ENCODE results near the gene AJUBA.
"Not testable (repeated sequence)": the region's sequence is repeated elsewhere in the genome, so short reads cannot be mapped to it uniquely, and the experiment has no call there.

The AJUBA gene

DNA sequence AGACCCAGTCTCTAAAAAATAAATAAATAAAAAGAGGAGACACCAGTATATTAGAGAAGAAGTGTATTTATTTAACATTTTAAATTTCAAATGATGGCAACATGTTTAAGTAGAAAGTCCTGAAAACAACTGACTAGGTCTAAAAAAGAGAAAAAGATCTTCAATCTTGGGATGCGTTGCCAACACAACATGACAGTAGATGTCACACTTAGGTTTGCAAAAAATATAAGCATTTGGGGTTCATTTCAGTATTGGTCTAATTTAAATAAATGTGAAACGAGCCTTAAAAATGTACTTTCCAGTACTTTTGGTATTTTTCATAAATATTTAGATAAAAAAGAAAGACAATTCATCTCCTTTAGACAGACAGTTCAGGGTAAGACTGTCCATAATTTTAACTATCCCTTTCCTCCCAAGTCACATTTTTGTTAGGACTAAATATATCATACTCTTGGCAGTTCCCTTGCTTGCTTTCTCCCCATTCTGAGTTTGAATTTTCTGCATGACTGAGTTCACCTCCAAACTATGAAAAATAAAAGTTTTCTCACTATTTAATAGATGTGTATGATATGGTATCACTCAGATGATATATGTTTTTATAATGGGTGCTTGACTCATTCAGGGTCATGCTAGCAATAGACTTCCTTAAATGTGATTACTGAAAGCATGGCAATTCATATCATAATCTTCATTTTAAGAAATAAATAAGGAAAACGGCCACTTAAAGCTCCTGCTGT lies 23.3 kb upstream of the AJUBA start:
- no peak for DNase-seq

DNA sequence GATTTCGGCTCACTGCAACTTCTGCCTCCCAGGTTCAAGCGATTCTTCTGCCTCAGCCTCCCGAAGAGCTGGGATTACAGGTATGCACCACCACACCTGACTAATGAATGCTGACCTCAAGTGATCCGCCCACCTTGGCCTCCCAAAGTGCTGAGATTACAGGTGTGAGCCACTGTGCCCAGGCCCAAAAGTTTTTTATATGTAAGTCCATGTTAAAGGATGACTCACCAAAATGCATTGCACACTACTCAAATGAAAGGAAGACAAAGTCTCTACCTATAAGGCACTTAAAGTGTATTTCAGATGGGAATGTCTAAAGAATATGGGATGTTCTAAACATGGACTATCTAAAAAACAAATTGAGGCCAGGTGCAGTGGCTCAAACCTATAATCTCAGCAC lies 21.9 kb upstream of the AJUBA start:
- DNase-seq = not testable (repeated sequence)

DNA sequence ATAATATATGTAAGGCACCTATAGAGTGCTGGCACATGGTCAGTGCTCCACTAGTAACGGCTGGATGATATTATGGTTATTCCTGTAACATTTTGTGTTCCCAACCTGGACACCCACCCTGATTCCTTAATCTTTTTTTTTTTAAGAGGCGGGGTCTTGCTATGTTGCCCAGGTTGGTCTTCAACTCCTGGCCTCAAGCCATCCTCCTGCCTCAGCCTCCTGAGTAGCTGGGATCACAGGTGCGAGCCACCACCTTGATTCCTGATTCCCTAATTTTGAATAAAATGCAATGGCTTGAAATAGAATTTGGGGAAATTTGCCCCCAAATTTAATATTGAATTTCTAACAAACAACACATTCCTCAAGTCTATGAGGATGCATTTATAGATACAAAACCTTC lies 20.2 kb upstream of the AJUBA start:
- DNase-seq = no peak

DNA sequence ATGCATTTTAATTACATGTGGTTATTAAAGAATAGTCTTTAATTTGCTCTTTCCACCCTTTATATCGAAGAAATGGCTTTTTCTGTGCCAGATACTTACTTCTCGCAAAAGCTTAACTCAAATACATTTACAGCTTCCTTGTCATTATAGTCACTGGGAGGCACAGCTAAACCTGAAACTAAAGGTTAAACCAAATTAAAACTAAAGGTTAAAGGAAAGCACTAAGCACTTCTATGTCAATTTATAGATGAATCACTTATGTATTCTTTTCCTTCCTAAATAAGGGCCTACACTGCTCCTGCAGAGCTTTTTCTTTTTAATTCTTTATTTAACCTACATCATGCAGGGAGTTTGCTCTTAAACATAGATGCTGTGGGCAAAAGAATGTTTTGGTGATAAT lies 18.5 kb upstream of the AJUBA start:
- no peak for DNase-seq

DNA sequence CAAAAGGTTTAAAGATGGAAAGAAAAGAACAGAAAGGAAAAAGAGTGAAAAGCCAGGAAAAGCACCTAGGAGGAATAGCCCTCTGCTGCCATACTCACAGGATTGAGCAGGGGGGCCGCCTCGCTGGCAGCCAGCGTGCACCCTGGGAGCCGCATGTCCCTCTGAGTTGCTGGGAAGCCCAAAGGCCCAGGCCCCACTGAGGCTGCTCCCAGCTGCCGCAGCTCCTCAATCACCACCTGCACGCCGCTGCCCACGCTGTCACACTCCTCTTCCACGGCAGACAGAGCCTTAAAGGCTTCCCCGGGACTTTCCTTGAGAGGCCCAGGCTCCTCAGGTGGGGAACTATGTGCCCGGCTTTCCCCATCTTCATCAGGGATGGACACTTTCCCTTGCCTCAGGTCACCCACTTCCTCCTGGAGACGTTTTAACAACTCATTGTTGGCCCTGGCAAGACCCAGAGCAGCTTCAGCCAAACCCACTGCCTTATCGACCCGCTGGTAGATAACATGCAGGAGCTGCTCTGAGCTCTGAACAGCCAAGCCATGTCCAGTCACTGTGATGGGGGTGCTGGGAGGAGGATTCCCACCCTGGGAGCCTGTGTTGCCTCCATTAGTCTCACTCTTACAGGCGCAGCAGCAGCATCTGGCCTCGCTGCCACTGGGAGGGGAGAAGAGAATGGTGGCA lies 16.1 kb upstream of the AJUBA start:
- no peak for DNase-seq

DNA sequence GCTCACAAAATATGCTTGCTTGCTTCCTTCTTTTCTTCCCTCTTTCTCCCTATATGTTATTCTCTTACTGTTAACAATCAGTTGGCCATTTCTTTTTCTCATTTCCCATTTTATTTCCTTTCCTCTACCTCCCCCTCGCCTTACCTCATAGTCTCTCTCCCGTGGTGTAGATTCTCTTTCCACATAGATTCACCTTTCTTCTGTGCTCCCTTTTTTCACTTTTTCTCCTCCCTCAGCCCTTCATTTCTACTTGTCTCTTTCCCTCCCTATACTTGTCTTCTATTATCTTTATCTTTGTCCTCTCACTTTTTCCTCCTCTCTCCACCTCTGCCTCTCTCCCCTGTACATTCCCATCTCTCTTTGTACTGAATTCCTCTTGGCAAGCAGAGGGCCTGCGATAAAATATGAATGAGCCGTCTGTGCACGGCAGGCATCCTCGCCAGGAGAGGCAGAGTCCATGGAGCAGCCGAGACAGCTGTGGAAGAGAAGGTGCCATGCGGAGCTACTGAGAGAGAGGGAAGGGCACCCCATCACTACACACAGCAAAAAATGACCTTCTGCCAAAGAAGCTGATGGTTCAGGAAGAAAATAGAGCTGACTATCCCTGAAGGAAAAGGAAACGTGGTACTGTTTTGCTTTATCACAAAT lies 15.4 kb upstream of the AJUBA start:
- no peak for DNase-seq

DNA sequence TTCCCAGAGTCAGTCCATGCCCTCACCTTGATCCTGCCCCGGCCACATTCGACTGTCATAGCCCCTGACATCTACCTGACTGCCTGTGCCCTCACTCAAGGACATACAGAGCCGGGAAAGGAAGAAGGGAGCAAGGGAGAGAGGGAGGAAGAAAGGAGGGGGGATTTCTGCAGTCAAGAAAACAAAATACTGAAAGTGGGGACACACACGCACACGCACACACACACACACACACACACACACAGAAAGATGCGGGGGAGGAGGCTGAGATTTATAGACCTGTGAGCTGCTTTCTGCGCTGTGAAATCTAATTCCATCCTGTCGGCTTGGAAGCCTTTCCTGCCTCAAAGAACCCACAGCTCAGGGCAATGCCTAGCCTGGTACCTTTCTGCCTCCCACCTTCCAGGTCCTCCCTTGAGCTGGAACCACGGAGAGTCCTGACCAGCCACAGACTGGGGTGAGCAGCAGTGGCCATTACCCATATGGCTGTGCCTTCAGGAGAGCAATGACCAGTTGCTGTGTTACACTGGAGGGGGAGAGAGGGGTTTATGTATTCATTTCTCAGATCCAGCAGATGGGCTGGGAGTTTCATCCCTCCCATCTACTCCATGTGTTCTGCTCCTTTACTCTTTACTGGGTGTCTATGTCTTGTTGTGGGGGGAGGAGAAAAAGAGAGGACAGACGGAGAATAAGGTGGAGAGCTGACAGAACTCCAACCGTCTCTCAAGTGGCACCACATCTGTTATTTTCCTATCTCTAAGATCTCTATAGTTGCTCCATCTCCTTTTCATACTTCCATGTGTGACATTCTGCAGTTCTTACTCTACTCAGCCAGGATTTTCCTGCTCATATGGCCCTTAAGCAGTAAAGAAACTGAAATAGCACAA lies 14.7 kb upstream of the AJUBA start:
- DNase-seq = no peak

DNA sequence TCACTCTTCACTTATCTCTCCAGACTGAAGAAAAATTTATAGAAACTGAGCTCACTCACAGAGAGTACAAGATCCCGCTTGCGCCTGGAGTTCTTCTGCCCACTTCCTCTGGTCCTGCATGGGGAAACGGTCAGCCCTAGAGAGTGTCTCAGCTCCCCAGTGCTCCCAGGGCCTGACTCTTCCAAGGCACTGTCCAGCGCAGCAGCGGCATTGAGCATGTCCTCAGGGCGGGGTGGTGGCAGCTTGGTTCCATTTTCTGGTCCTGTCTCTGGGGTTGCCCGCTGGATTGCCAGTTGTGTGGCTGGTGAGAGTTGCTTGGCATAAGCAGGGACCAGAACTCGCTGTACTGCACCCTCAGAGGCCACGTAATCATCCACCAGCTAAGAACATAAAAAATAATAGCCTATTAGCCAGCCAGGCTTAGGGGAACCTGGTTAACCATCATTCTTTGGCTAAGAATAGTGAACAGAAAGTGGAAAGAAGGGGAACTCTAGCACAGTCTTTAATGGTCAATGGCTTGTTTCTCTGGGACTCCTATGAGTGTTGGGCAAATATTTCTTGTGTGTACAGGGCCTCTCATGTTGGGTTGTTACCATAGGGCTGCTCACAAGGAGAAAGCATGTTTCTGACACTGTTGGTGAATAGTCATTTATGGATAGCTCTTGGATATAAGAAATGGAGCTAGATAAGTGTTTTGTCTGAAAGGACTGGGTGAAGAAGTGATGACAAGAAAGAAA lies 13.7 kb upstream of the AJUBA start:
- DNase-seq = no peak

DNA sequence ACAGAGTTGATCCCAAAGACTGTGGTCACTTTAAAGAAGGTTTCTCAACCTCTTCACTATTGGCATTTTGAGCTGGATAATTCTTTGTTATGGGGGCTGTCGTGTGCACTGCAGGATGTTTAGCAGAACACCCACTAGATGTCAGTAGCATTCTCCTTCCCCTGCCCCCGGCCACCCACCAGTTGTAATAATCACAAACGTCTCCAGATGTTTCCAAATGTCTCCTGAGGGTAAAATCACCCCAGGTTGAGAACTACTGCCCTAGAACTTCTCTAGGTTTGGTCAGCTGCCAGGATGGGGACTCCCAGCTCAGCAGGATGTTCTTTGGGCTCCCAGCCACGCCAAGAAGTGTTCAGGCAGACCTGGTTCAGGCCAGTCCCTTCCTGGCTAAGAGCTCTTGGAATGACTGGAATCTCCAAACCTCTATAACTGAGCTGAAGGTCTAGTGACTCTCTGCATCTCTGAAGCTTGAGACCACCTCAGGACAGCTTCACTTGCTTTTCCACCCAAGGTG lies 12.5 kb upstream of the AJUBA start:
- no peak for DNase-seq

DNA sequence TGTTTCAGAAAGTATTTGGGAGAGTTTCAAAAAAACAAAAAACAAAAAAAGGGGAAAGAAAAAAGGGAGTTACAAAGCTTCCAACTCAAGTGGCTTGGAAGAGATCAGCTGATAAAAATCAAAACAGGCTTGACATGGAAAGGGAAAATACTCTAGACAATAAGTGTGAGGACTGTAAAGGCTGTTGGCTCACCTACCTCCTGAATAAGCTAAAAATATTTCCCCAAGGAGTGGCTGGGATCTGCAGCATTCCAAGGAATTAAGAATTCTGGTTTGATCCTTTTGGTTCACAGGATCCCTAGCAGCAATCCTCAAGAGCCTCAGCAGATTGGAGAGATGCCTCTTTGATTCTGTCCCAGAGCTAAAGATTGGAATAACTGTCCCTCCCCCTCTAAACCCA lies 11.2 kb upstream of the AJUBA start:
- DNase-seq = no peak

DNA sequence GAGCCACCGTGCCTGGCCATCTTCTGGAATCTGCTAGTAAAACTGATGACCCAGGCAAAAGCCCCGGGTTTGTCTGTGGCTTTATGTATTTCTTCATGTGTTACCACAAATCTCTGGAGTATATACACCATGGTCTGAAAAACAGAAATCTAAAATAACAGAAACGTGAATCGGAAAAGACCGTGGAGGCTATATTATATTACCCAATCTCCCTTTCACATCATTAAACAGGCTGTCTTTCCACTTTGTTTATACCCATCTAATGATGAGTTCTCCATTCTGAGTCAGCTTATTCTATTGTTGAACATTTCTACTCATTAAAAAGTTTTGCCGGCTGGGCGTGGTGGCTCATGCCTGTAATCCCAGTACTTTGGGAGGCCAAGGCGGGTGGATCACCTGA lies 9.5 kb upstream of the AJUBA start:
- DNase-seq = no peak

DNA sequence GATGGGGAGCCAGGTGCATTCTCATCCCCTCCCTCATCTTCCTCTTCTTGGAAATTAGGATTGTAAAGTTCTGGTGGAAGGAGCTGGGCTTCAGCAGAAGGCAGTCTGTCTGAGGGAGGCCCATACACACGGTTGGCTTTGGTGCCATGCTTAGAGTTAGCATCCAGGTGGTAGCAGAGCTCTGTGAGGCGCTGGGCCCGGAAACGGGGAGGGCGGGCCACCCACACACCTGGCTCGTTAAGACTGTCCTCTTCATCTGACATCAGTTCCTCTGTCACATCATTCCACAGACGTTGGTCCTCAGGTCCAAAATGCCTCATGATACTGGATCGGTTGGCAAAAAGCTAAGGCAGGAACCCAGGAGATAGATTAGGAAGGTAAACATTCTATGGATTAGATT lies 4.9 kb upstream of the AJUBA start:
- DNase-seq = no peak

DNA sequence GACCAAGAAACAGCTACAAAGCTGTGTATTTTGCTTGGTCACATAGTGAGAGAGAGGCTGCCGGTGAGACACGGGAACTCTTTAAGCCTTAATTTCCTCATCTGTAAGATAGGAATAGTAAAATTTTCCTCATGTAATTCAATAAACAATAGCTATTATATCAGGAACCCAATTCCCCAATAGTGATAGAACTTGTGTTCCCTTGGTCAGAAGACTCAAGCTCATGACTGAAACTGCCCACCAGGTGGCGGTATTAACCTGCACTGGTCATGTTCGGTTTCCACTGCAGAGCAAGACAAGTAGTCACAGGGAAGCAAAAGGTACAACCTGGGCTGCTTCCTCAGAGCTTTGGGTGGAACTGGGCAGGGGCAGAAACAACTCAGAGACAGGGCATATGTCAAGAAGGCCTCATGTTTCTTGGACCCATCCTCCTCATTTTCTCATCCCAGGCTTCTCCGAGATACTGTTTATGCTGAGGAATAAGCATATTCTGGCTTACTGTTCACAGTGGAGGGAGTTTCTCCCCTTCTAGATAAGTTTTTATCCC lies 4.2 kb upstream of the AJUBA start:
- DNase-seq = peak; percentile 85

DNA sequence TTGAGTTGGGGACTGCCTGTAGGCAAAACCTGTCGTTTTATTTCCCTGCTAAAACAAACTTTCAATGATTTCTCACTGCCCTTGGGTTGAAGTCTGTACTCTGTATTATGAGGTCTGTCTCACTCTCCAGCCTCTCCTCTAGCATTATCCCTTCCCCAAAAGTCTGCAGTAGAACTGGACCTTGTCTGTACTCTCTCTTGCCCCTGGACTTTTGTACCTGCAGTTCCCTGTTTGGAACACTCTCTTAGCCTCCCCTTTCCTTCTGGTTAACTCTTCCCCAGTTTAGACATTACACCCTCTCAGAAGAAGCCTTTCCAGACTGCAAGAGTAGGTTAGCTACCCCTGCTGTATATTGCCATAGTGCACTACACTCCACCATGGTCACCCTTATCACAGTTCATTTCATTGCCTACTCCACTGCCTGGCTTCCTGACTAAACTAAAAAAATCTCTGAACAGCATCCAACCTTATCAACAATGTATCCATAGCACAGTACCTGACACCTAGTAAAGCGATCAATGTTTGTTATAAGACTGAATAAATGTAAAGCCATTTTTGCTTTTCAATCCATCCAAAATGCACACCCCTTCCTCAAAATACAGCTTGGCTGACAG lies 3.6 kb upstream of the AJUBA start:
- no peak for DNase-seq

DNA sequence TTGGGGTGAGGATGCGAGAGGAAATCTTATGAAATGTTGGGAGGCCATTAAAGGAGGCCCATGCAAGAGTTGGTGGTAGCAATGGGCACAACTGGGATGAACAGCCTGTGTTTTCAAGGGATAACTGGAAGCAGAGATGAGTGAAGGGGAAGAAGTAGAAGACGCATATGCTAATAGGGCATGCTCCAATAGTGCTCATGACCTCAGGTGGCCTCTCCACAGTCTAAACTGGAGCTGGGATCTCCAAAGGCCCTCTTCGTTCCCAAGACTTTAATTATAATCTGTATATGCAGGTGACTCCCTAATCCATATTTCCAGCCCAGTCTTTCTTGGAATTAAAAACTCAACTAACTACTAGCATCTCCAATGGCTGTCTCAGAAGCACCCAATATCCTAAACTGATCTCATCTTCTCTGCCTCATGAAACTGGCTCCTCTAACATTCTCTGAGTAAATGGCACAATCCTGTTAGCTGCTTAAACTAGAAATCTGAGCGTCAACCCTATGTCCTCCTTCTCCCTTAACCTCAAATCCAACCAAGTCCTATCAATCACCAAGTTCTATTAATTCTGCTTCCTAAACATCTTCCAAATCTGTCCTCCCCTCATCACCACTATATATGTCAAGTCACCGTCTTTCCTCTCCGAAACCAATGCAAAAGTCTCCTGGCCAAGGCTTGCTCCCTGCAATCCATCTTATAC lies 2.8 kb upstream of the AJUBA start:
- no peak for DNase-seq

DNA sequence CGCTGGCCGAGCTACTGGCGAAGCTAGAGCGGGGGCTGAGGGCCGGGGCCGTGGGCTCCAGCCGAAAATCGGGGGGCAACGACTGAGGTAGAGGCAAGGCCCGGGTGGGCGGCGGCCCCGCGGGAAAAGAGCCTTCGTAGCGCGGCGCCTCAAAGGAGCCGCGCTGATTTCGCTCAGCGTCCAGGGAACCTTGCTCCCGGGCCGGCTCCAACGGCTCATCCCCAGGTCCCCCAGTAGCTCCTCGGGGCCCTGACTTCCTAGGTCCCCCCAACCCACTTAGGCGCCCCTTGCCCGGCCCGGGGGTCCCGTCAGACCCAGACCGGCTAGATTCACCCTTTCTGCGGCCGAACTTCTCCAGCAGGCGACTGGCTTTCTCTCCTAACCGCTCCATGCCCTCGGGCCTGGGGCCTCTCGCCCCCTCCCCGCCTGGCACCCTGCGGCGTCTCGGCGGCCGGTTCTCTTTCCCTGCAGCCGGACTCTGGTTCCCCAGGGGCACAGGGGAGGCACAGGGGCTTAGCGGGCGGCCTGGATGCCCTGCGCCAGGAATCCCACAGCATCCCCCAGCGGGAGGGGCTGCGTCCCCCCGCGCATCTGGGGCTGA lies 375 bp downstream of the AJUBA start:
- DNase-seq = no peak

DNA sequence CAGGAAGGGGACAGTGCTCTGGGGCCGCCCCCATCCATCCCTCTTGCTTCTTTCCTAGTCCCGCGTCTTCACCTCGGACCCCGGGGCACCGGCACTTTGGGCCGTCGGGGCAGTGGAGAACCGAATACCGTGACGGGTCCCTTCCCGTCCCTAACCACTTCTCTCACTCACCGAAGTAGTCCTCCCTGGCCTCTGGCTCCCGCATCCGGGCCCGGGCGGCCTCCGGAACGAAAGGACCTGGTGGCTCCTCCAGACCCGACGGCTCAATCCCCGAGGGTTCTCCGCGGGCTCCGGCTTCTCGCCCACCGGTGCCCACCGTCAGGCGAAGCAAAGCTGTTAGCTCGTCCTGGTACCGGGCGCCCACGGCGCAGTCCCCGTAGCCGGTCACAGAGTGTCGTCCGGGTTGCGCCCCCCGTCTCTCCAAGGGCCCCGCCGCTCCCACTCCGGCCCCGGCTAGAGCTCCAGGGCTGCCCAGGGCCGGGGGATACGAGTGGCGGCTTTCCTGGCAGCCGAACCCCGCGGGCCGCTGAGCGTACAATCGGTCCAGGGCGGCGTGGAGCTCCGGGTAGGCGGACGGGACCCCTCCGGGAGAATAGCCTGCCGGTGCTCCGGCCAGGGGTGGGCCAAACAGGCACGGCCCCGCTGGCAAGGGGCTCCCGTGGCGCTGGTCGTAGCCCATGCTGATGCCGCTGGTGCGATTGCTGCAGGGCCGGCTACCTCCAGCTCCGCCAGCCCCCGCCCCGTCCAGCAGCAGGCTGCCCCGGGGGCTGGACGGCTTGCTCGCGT lies 1.1 kb downstream of the AJUBA start:
- no peak for DNase-seq

DNA sequence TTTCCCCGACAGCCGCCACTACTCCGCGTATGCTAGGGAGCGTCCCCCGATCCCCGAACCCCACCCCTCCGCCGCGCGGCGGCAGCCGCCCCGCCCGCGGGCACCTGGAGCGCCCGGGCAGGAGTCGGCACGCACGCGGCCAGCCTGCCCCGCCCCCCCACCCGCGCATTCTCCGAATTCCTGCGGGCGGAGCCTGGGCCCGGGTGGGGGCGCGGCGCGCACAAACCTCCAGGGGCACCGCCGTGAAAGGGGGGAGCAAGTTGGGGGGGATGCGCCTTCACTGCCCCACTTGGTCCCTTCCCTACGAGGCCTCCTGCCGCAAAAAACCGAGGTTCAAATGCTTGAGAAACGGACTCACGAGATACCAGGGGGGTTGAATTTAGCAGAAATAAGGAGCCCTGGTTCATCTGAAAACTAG lies 1.7 kb downstream of the AJUBA start:
- DNase-seq = no peak

DNA sequence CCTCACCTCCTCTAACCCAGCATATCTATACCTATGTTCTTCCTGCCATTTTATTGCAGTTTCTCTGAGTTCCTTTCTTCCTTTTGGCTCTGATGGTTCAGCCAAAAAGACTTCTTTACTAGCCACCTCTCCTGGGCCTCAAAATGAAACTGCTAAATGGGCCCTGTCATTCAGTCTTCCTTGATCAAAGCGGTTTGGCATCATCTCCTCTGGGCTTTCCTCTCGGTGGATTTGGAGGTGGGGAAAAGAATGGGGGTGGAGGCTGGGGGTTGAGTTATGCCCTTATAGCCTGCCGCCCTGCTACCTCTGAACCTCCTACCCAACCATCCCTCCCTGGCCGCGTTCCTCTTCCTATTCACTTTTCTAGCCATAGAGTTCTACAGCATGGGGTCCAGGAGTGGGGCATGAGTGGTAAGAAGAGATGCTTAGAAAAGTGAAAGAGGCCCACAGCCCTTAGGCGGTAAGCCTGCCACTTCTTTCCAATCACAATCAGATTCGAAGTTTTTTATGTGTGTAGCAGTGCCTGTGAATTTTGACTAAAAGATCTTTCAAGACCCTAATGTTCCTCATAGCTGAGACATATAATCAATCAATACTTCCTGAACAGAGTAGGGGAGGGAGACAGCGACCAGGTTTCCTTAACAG lies 2.5 kb downstream of the AJUBA start:
- no peak for DNase-seq
